HEK293 (cell line): Measurements from ENCODE around the gene GOSR2.

ENCODE experiments used
- CTCF ChIA-PET: fragments of 350-600 bp; formaldehyde crosslinking; extraction: SDS; loops from one replicate; lab custom pipeline; 2021; ENCODE audit warnings: antibody characterized with exemption; lab: Yijun Ruan, JAX
- POLR2A ChIA-PET: fragments of 300-600 bp; formaldehyde crosslinking; extraction: SDS; loops from one replicate; lab custom pipeline; 2020; ENCODE audit warnings: antibody characterized with exemption, inconsistent platforms; lab: Yijun Ruan, JAX
- H3K27ac ChIP-seq: fragments of 200-500 bp; sonication (Bioruptor generic); 2 replicates; pipeline ENCODE4 v1.5.1; 2014; ENCODE audit warnings: low read depth, low read length, control low read depth, inconsistent platforms; ENCODE audit errors: extremely low read depth
- H3K36me3 ChIP-seq, 2 experiments: fragments of 200-500 bp in 1 of 2; sonication (Bioruptor generic) in 1 of 2; 1 replicate in 1 of 2; 2 replicates in 1 of 2; pipeline ENCODE4 v1.5.1; 2014 to 2017; ENCODE audit warnings: inconsistent platforms in 2 of 2, low read length in 2 of 2; ENCODE audit not compliant: control insufficient read depth in 2 of 2, insufficient read depth in 1 of 2
- H3K4me1 ChIP-seq: fragments of 200-500 bp; sonication (Bioruptor generic); 2 replicates; pipeline ENCODE4 v1.5.1; 2014; ENCODE audit warnings: mild to moderate bottlenecking, low read length, inconsistent platforms; ENCODE audit not compliant: control insufficient read depth, insufficient read depth
- H3K4me3 ChIP-seq: 2 replicates; pipeline ENCODE4 v1.5.1; 2011; ENCODE audit warnings: low read depth, mild to moderate bottlenecking, control low read depth, low read length, moderate library complexity
- H3K9me3 ChIP-seq: fragments of 200-500 bp; sonication (Bioruptor generic); 2 replicates; pipeline ENCODE4 v1.5.1; 2014; ENCODE audit warnings: low read depth, low read length, inconsistent platforms; ENCODE audit not compliant: control insufficient read depth, insufficient read depth
- EGR2 ChIP-seq: fragments of 450-650 bp; formaldehyde crosslinking; IDR thresholded peaks from 2 replicates; pipeline ENCODE4 v1.5.1; 2016; ENCODE audit warnings: low read depth, missing biosample characterization, missing genetic modification characterization
- TRIM28 ChIP-seq: IDR thresholded peaks from 2 replicates; pipeline ENCODE4 v1.6.1; 2011; ENCODE audit warnings: low read length, control low read depth, borderline replicate concordance
- ZNF140 ChIP-seq: fragments of 450-650 bp; formaldehyde crosslinking; IDR thresholded peaks from 2 replicates; pipeline ENCODE4 v1.5.1; 2016; ENCODE audit warnings: missing biosample characterization, missing genetic modification characterization
- ZNF214 ChIP-seq: fragments of 450-650 bp; formaldehyde crosslinking; IDR thresholded peaks from 2 replicates; pipeline ENCODE4 v1.5.1; 2017; ENCODE audit warnings: missing biosample characterization, mild to moderate bottlenecking, missing genetic modification characterization, borderline replicate concordance
- ZNF311 ChIP-seq: fragments of 450-650 bp; formaldehyde crosslinking; IDR thresholded peaks from 2 replicates; pipeline ENCODE4 v1.5.1; 2017; ENCODE audit warnings: missing biosample characterization, missing genetic modification characterization, borderline replicate concordance
- ZNF366 ChIP-seq: fragments of 450-650 bp; formaldehyde crosslinking; conservative IDR thresholded peaks from 2 replicates; pipeline ENCODE4 v1.5.1; 2016; ENCODE audit warnings: missing biosample characterization, missing genetic modification characterization
- ZNF416 ChIP-seq: fragments of 450-650 bp; formaldehyde crosslinking; IDR thresholded peaks from 2 replicates; pipeline ENCODE4 v1.5.1; 2016; ENCODE audit warnings: missing biosample characterization, missing genetic modification characterization
- ZNF433 ChIP-seq: fragments of 450-650 bp; formaldehyde crosslinking; IDR thresholded peaks from 2 replicates; pipeline ENCODE4 v1.5.1; 2016; ENCODE audit warnings: missing biosample characterization, missing genetic modification characterization, low read depth
- ZNF585B ChIP-seq: fragments of 450-650 bp; formaldehyde crosslinking; IDR thresholded peaks from 2 replicates; pipeline ENCODE4 v1.5.1; 2016; ENCODE audit warnings: missing biosample characterization, missing genetic modification characterization
- ZSCAN23 ChIP-seq: fragments of 450-650 bp; formaldehyde crosslinking; IDR thresholded peaks from 2 replicates; pipeline ENCODE4 v1.5.1; 2016; ENCODE audit warnings: missing biosample characterization, missing genetic modification characterization
- TF ChIP-seq, protein P1 (sequence below): IDR thresholded peaks from 2 replicates; pipeline ENCODE4 v1.6.1; 2011; ENCODE audit warnings: mild to moderate bottlenecking, low read depth, low read length, borderline replicate concordance
- TF ChIP-seq, protein P2 (sequence below): fragments of 450-650 bp; formaldehyde crosslinking; IDR thresholded peaks from 2 replicates; pipeline ENCODE4 v1.5.1; 2017; ENCODE audit warnings: missing biosample characterization, missing genetic modification characterization

Gene GOSR2

DNA sequence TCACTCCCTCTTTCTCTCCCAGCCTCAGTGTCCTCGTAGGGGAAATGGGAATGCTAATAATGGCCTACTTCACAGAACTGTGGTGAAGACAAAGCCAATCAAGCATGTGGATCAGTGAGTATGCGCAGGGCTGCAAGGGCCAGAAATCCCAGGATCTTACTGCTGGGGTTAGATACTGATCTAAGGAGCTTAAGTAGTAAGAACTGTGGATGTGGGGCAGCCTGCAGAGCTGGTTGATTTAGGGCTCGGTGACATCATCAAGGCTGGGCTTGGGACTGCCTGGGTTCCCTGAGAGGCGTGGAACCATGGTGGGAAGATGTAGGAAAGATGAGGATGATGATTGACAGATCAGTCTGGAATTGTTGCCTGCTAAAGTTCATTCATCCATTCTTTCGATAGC is 25.6 kb downstream of the GOSR2 start:
- H3K4me3 ChIP-seq: no peak overlapping the region
- H3K27ac ChIP-seq: no peak overlapping the region
- ChIA-PET POLR2A (no interaction called here), CTCF (interaction anchor here (0.6 to 1.1 kb wide), 3 partner anchors 11 to 113 kb away, joined by 3 read pairs; no protein-coding TSS in a partner anchor)
- TF ChIP-seq ZSCAN23 (tag by site-specific recombination): no peak
- TF ChIP-seq, protein P1, sequence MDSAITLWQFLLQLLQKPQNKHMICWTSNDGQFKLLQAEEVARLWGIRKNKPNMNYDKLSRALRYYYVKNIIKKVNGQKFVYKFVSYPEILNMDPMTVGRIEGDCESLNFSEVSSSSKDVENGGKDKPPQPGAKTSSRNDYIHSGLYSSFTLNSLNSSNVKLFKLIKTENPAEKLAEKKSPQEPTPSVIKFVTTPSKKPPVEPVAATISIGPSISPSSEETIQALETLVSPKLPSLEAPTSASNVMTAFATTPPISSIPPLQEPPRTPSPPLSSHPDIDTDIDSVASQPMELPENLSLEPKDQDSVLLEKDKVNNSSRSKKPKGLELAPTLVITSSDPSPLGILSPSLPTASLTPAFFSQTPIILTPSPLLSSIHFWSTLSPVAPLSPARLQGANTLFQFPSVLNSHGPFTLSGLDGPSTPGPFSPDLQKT: no peak
- no peak for TF ChIP-seq TRIM28
- TF ChIP-seq ZNF433 (tag by site-specific recombination): no peak
- no peak for TF ChIP-seq ZNF311 (tag by site-specific recombination)
- no peak for TF ChIP-seq ZNF140 (tag by site-specific recombination)
- TF ChIP-seq ZNF214 (tag by site-specific recombination): no peak
- H3K36me3 ChIP-seq: peaks cover 0 to 19% of the 10 kb centered on the region in 2 experiments; a peak in 1 of 3 replicates
- no peaks in the 10 kb centered on the region for H3K4me1 ChIP-seq
- H3K9me3 ChIP-seq: no peaks in the 10 kb centered on the region

DNA sequence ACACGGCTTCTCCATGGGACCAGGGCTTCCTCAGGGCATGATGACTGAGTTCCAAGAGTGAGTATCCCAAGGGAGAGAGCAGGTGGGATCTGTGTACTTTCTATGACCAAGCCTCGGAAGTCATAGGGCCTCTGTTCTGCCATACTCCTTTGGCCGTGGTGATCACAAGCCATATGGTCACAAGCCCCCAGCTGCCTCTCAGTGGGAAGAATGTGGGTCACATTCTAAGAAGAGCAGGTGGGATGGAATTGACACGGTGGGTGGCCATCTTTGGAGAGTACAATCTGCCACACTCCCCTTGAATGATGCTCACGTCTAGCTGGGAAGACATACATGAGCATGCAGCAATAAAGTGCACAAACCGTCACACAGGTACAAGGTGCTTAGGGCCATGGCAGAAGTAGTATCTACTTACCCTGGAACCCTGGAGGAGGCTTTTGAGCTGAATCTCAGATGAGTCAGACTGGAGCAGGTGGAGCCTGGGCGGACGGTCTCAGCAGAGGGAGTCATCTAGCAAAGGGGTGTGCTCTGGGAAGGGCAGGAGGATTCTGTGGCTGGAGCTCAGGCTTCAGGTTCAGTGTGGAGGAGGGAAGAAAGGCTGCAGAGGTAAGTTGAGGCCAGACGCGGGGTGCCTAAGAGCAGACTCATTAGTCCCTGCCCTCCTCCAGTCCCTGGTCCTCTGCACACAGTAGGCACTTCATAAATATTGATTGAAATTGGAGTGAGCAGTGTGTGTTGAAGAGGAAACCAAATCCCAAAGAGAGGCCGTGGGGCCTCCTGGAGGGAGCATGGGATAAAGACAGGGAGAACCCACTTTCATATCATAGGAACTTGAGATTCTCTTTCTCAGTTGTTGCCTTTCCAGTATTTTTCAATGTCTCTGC is 26.6 kb downstream of the GOSR2 start:
- Histone ChIP-seq H3K27ac (no peak overlapping the region), H3K36me3 (peaks cover 0 to 19% of the 10 kb centered on the region in 2 experiments; a peak in 1 of 3 replicates), H3K4me3 (no peak overlapping the region), H3K4me1 (no peaks in the 10 kb centered on the region), H3K9me3 (no peaks in the 10 kb centered on the region)
- CTCF ChIA-PET: interaction anchor here (0.7 to 1.1 kb wide), 3 partner anchors 9 to 30 kb away, joined by 3 read pairs; no protein-coding TSS in a partner anchor
- POLR2A ChIA-PET: no interaction called here
- TF ChIP-seq EGR2: peak; percentile 26; the same call in 1 of the 2 replicates
- no peak for TF ChIP-seq ZNF585B (tag by site-specific recombination)

DNA sequence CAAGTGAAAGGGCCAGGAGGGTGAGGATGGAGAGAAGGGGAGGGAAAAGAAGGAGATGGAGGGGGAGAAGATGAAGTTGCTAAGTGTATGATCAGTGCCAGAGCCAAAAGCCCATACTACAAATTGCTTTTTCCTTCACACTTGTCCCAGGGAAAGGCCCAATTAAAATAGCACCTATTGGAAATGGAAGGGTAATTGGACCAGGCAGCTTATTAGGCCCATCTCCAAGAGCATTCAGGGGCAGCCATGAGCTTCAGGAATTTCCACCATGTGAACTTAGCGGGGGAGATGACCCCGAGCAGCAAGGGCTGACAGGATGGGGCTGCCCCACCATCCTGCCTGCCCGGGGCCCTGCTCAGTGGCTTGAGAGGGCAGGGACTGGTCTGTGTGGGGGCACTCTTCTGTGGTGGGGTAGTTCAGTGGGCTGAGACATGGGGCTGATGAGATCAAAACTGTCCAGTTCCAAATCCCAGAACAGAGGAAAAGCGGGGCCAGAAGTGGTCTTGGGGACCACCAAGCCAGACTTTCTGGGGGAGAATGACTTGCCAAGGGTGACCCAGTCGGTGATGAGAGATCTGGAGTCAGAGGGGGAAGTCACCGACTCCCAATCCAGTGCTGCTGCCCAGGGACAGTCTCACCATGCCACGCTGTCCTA is 27.5 kb downstream of the GOSR2 start:
- H3K27ac ChIP-seq: no peak overlapping the region
- H3K4me1 ChIP-seq: no peaks in the 10 kb centered on the region
- CTCF ChIA-PET: interaction anchor here (0.7 to 2.6 kb wide), 3 partner anchors 8 to 29 kb away, joined by 3 to 36 read pairs (median 3); no protein-coding TSS in a partner anchor
- TF ChIP-seq ZNF416 (tag by site-specific recombination): no peak
- TF ChIP-seq, protein P2, sequence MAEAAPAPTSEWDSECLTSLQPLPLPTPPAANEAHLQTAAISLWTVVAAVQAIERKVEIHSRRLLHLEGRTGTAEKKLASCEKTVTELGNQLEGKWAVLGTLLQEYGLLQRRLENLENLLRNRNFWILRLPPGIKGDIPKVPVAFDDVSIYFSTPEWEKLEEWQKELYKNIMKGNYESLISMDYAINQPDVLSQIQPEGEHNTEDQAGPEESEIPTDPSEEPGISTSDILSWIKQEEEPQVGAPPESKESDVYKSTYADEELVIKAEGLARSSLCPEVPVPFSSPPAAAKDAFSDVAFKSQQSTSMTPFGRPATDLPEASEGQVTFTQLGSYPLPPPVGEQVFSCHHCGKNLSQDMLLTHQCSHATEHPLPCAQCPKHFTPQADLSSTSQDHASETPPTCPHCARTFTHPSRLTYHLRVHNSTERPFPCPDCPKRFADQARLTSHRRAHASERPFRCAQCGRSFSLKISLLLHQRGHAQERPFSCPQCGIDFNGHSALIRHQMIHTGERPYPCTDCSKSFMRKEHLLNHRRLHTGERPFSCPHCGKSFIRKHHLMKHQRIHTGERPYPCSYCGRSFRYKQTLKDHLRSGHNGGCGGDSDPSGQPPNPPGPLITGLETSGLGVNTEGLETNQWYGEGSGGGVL (tag by site-specific recombination): peak; percentile 39
- TF ChIP-seq ZNF366 (tag by site-specific recombination): peak; percentile 29; the same call in 1 of the 2 replicates
- H3K36me3 ChIP-seq: peaks cover 0 to 20% of the 10 kb centered on the region in 2 experiments; a peak in 1 of 3 replicates
- no peaks in the 10 kb centered on the region for H3K9me3 ChIP-seq
- POLR2A ChIA-PET: interaction anchor here (0.6 kb wide), 1 partner anchor 50 kb away, joined by 6 read pairs; no protein-coding TSS in a partner anchor
- no peak overlapping the region for H3K4me3 ChIP-seq
